Measurements from ENCODE around the gene ETFB. TPM values are rescaled to one million over a fixed set of nuclear protein-coding genes. Genes with fewer than 3 reads are reported as not detected.
"Not testable (repeated sequence)": the region's sequence is repeated elsewhere in the genome, so short reads cannot be mapped to it uniquely, and the experiment has no call there.

ETFB gene
- total and polyA plus RNA-seq, 5 donors from 2014 or later, result 41.7 to 113 (median 76.8) TPM

GRCh38 chr19:51398096-51398704 lies 32.0 kb upstream of the ETFB start:
- ATAC-seq (ENCODE audit: low read depth in 2 of 2) (no peak), DNase-seq (peak in 2 of 3 donors; percentile 28 to 32)
- no peaks in the 10 kb centered on the region for H3K36me3 Mint-ChIP-seq
- H3K27me3 Mint-ChIP-seq, result no peaks in the 10 kb centered on the region
- Histone ChIP-seq H3K4me1 (ENCODE audit: control insufficient read depth, insufficient read depth, low read length, poor library complexity, severe bottlenecking) (peaks cover 7% of the 10 kb centered on the region), H3K36me3 (ENCODE audit: control insufficient read depth, insufficient read depth, low read length) (no peaks in the 10 kb centered on the region), H3K27ac (ENCODE audit: insufficient read depth, low read length, poor library complexity, severe bottlenecking) (no peak overlapping the region), H3K4me3 (ENCODE audit: low read depth, low read length) (no peak overlapping the region), H3K9me3 (ENCODE audit: control insufficient read depth in 2 of 2, low read length in 2 of 2) (peaks cover 7 to 15% of the 10 kb centered on the region in 2 experiments), H3K27me3 (ENCODE audit: control insufficient read depth, insufficient read depth, low read length) (no peaks in the 10 kb centered on the region)
- H3K9me3 Mint-ChIP-seq, result peaks cover 0 to 14% (median 7%) of the 10 kb centered on the region in 7 donors
- peaks cover 9 to 25% (median 12%) of the 10 kb centered on the region in 4 donors for H3K4me1 Mint-ChIP-seq
- peak overlapping the region in 1 of 4 donors; percentile 71 for H3K4me3 Mint-ChIP-seq
- H3K27ac Mint-ChIP-seq, result no peak overlapping the region

- H3K27me3 ChIP-seq (ENCODE audit: control insufficient read depth, insufficient read depth, low read length); H3K27me3 Mint-ChIP-seq; H3K9me3 ChIP-seq (ENCODE audit: control insufficient read depth in 2 of 2, low read length in 2 of 2); ATAC-seq (ENCODE audit: low read depth in 2 of 2); H3K36me3 ChIP-seq (ENCODE audit: control insufficient read depth, insufficient read depth, low read length); H3K36me3 Mint-ChIP-seq; H3K27ac ChIP-seq (ENCODE audit: insufficient read depth, low read length, poor library complexity, severe bottlenecking); H3K4me3 ChIP-seq (ENCODE audit: low read depth, low read length); DNase-seq; H3K4me1 ChIP-seq (ENCODE audit: control insufficient read depth, insufficient read depth, low read length, poor library complexity, severe bottlenecking); H3K9me3 Mint-ChIP-seq: not testable (repeated sequence)
- Mint-ChIP-seq H3K27ac (peak overlapping the region in 1 of 3 donors; percentile 38), H3K4me3 (peak overlapping the region in 1 of 4 donors; percentile 54), H3K4me1 (peaks cover 10 to 25% (median 13%) of the 10 kb centered on the region in 4 donors)
These were observed 31.3 kb upstream of the ETFB start for GRCh38 chr19:51397453-51397852.

DNA sequence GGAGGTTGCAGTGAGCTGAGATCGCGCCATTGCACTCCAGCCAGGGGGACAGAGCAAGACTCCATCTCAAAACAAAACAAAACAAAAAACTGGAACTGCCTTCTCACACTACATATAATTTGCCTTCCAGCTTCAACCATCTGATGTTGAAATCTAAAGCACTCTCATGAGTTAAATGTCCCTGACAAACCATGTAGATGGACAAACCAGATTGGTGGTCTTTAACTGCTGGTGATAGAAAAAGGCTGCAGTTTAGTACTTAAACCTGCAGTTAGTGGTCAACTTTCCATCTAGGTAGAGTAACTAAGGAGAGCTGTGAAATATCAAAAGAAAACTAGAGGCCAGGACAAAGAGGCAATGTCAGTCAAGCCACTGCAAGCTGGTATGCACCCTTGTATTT lies 30.0 kb upstream of the ETFB start:
- no peak for DNase-seq
- Histone ChIP-seq H3K36me3 (ENCODE audit: control insufficient read depth, insufficient read depth, low read length) (no peaks in the 10 kb centered on the region), H3K4me3 (ENCODE audit: low read depth, low read length) (no peak overlapping the region), H3K27ac (ENCODE audit: insufficient read depth, low read length, poor library complexity, severe bottlenecking) (no peak overlapping the region), H3K9me3 (ENCODE audit: control insufficient read depth in 2 of 2, low read length in 2 of 2) (no peaks in the 10 kb centered on the region), H3K4me1 (ENCODE audit: control insufficient read depth, insufficient read depth, low read length, poor library complexity, severe bottlenecking) (peaks cover 7% of the 10 kb centered on the region), H3K27me3 (ENCODE audit: control insufficient read depth, insufficient read depth, low read length) (no peaks in the 10 kb centered on the region)
- Mint-ChIP-seq H3K27ac (no peak overlapping the region), H3K9me3 (peaks cover 0 to 2% (median 0%) of the 10 kb centered on the region in 7 donors), H3K27me3 (no peaks in the 10 kb centered on the region), H3K36me3 (no peaks in the 10 kb centered on the region), H3K4me3 (peak overlapping the region in 1 of 4 donors; percentile 2), H3K4me1 (peaks cover 10 to 27% (median 15%) of the 10 kb centered on the region in 4 donors)
- ATAC-seq (ENCODE audit: low read depth in 2 of 2), result no peak

DNA sequence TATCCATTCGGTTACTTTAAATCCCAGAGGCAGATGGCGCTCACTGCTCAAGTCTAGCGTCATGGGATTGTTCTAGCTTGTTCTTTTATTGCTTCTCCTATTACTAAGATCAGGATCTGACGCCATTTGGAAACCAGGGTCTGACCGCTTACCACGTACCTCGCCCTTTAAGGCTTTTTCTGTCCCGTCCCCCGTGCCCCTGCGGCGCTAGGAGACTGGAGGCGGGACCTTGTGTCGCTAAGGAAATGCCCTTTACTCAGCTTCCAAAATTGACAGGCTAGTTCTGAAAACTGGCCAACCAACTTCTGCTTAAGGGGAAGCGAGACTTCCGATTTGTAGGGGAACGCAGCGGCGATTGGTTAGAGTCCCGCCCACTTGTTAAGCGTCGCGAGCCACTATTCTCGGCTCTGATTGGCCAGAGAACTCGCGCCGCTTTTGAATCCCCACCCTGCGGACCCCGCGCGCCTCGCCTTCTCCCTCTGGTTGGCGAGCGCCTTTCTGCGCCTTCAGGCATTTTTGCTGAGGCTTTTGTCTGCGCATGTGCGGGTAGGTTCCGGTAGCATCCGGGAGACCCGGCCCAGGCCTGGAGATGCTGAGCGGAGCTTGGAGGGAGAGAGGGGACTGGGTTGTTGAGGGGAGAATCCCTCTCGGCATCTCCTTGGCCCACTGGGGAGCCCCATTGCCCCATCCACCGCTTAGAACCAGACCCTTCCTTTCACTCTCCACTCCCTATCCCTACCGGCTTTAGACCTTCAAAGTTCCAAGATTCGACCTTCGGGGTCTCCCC lies 28.1 kb upstream of the ETFB start:
- H3K4me1 ChIP-seq (ENCODE audit: control insufficient read depth, insufficient read depth, low read length, poor library complexity, severe bottlenecking), result peaks cover 7% of the 10 kb centered on the region
- ATAC-seq (ENCODE audit: low read depth in 2 of 2) (peak; percentile 96 to 97), DNase-seq (peak; percentile 83 to 99 (median 91))
- H3K4me3 ChIP-seq (ENCODE audit: low read depth, low read length), result peak overlapping the region; percentile 94
- H3K4me1 Mint-ChIP-seq, result peaks cover 10 to 30% (median 16%) of the 10 kb centered on the region in 4 donors
- H3K27ac ChIP-seq (ENCODE audit: insufficient read depth, low read length, poor library complexity, severe bottlenecking), result peak overlapping the region; percentile 59
- H3K4me3 Mint-ChIP-seq, result peak overlapping the region; percentile 74 to 94 (median 88)
- peak overlapping the region; percentile 80 to 91 (median 88) for H3K27ac Mint-ChIP-seq
- peaks cover 0 to 2% (median 0%) of the 10 kb centered on the region in 7 donors for H3K9me3 Mint-ChIP-seq
- H3K36me3 Mint-ChIP-seq, result no peaks in the 10 kb centered on the region
- H3K9me3 ChIP-seq (ENCODE audit: control insufficient read depth in 2 of 2, low read length in 2 of 2), result no peaks in the 10 kb centered on the region
- no peaks in the 10 kb centered on the region for H3K36me3 ChIP-seq (ENCODE audit: control insufficient read depth, insufficient read depth, low read length)
- no peaks in the 10 kb centered on the region for H3K27me3 ChIP-seq (ENCODE audit: control insufficient read depth, insufficient read depth, low read length)
- no peaks in the 10 kb centered on the region for H3K27me3 Mint-ChIP-seq

DNA sequence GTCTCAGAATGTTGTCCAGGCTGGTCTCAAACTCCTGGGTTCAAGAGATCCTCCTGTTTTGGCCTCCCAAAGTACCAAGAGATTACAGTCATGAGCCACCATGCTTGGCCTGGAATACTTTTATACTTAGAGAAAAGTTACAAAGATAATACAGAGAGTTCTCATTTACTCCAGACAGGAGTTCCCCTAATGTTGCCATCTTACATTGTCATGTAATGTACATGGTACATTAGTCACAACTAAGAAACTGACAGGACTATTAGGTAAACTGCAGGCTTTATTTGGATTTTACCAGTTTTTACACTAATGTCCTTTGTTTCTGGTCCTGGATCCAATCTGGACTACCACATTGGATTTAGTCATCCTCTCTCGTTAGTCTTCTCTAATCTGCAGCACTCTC lies 26.5 kb upstream of the ETFB start:
- no peak overlapping the region for H3K4me3 ChIP-seq (ENCODE audit: low read depth, low read length)
- DNase-seq (no peak), ATAC-seq (ENCODE audit: low read depth in 2 of 2) (no peak)
- H3K4me3 Mint-ChIP-seq, result peak overlapping the region in 1 of 4 donors; percentile 75
- no peaks in the 10 kb centered on the region for H3K36me3 ChIP-seq (ENCODE audit: control insufficient read depth, insufficient read depth, low read length)
- no peak overlapping the region for H3K27ac ChIP-seq (ENCODE audit: insufficient read depth, low read length, poor library complexity, severe bottlenecking)
- H3K4me1 Mint-ChIP-seq, result peaks cover 6 to 22% (median 14%) of the 10 kb centered on the region in 4 donors
- no peaks in the 10 kb centered on the region for H3K27me3 ChIP-seq (ENCODE audit: control insufficient read depth, insufficient read depth, low read length)
- H3K4me1 ChIP-seq (ENCODE audit: control insufficient read depth, insufficient read depth, low read length, poor library complexity, severe bottlenecking), result peaks cover 7% of the 10 kb centered on the region
- H3K27ac Mint-ChIP-seq, result peak overlapping the region in 1 of 3 donors; percentile 25
- H3K36me3 Mint-ChIP-seq, result no peaks in the 10 kb centered on the region
- H3K9me3 Mint-ChIP-seq, result peaks cover 0 to 2% (median 0%) of the 10 kb centered on the region in 7 donors
- no peaks in the 10 kb centered on the region for H3K27me3 Mint-ChIP-seq
- H3K9me3 ChIP-seq (ENCODE audit: control insufficient read depth in 2 of 2, low read length in 2 of 2), result no peaks in the 10 kb centered on the region

- ATAC-seq (ENCODE audit: low read depth in 2 of 2) (no peak), DNase-seq (no peak)
- Mint-ChIP-seq H3K4me1 (peaks cover 6 to 22% (median 13%) of the 10 kb centered on the region in 4 donors), H3K27ac (no peak overlapping the region), H3K27me3 (no peaks in the 10 kb centered on the region), H3K4me3 (peak overlapping the region in 1 of 4 donors; percentile 81), H3K36me3 (no peaks in the 10 kb centered on the region), H3K9me3 (no peaks in the 10 kb centered on the region)
- peaks cover 7% of the 10 kb centered on the region for H3K4me1 ChIP-seq (ENCODE audit: control insufficient read depth, insufficient read depth, low read length, poor library complexity, severe bottlenecking)
- no peaks in the 10 kb centered on the region for H3K36me3 ChIP-seq (ENCODE audit: control insufficient read depth, insufficient read depth, low read length)
- H3K27me3 ChIP-seq (ENCODE audit: control insufficient read depth, insufficient read depth, low read length), result no peaks in the 10 kb centered on the region
- H3K9me3 ChIP-seq (ENCODE audit: control insufficient read depth in 2 of 2, low read length in 2 of 2), result no peaks in the 10 kb centered on the region
- no peak overlapping the region for H3K27ac ChIP-seq (ENCODE audit: insufficient read depth, low read length, poor library complexity, severe bottlenecking)
- no peak overlapping the region for H3K4me3 ChIP-seq (ENCODE audit: low read depth, low read length)
These were observed 25.0 kb upstream of the ETFB start for GRCh38 chr19:51391073-51391611.

- Mint-ChIP-seq H3K36me3 (no peaks in the 10 kb centered on the region), H3K27ac (no peak overlapping the region), H3K27me3 (no peaks in the 10 kb centered on the region), H3K4me3 (no peak overlapping the region), H3K4me1 (peaks cover 3 to 13% (median 7%) of the 10 kb centered on the region in 4 donors), H3K9me3 (no peaks in the 10 kb centered on the region)
- H3K4me3 ChIP-seq (ENCODE audit: low read depth, low read length), result no peak overlapping the region
- ATAC-seq (ENCODE audit: low read depth in 2 of 2) (no peak), DNase-seq (no peak)
- no peaks in the 10 kb centered on the region for H3K36me3 ChIP-seq (ENCODE audit: control insufficient read depth, insufficient read depth, low read length)
- no peaks in the 10 kb centered on the region for H3K9me3 ChIP-seq (ENCODE audit: control insufficient read depth in 2 of 2, low read length in 2 of 2)
- no peaks in the 10 kb centered on the region for H3K27me3 ChIP-seq (ENCODE audit: control insufficient read depth, insufficient read depth, low read length)
- H3K4me1 ChIP-seq (ENCODE audit: control insufficient read depth, insufficient read depth, low read length, poor library complexity, severe bottlenecking), result no peaks in the 10 kb centered on the region
- H3K27ac ChIP-seq (ENCODE audit: insufficient read depth, low read length, poor library complexity, severe bottlenecking), result no peak overlapping the region
These were observed 23.0 kb upstream of the ETFB start for GRCh38 chr19:51389143-51389542.
